H1 (cell line): ENCODE measurements around the gene DPM2. TPM values are rescaled to one million over a fixed set of nuclear protein-coding genes. Genes with fewer than 3 reads are reported as not detected.

Source experiments
- CTCF ChIA-PET: fragments of 300-600 bp; sonication (Branson Sonifier 250); formaldehyde crosslinking; loops from one replicate; lab custom pipeline; 2021; ENCODE audit not compliant: partially characterized antibody; lab: Charles Lee
- POLR2A ChIA-PET: fragments of 300-600 bp; sonication (Branson Sonifier 250); formaldehyde crosslinking; loops from one replicate; lab custom pipeline; 2021; ENCODE audit warnings: inconsistent platforms; ENCODE audit not compliant: partially characterized antibody; lab: Charles Lee
- DNase-seq, 2 experiments: peaks; one replicate each; pipeline versions ENCODE4 v3.0.0 to v3.0.0-alpha.2; 2010 to 2022; ENCODE audit warnings: low spot score in 2 of 2, low read depth in 1 of 2, mixed read lengths in 1 of 2
- FAIRE-seq: peaks from 2 replicates; lab custom pipeline; 2011; peaks lifted over from hg19 to GRCh38; lab: Jason Lieb, UNC
- H2AFZ ChIP-seq: 2 replicates; pipeline ENCODE4 v1.8.1; 2012; ENCODE audit warnings: low read length, inconsistent platforms
- H2AK5ac ChIP-seq: 2 replicates; pipeline ENCODE4 v1.6.1; 2013; ENCODE audit warnings: low read depth, low read length
- H2BK120ac ChIP-seq: replicated peaks from 2 replicates; pipeline ENCODE3; 2013; ENCODE audit warnings: low read depth, low read length, inconsistent platforms
- H2BK12ac ChIP-seq: 2 replicates; pipeline ENCODE4 v1.6.1; 2013; ENCODE audit warnings: low read depth, low read length
- H2BK15ac ChIP-seq: 2 replicates; pipeline ENCODE4 v1.6.1; 2013; ENCODE audit warnings: low read length
- H2BK20ac ChIP-seq: 2 replicates; pipeline ENCODE4 v1.6.1; 2013; ENCODE audit warnings: low read length
- H2BK5ac ChIP-seq: 2 replicates; pipeline ENCODE4 v1.6.1; 2013; ENCODE audit warnings: low read depth, low read length
- H3K14ac ChIP-seq: 2 replicates; pipeline ENCODE4 v1.6.1; 2013; ENCODE audit warnings: inconsistent platforms; ENCODE audit not compliant: insufficient read length
- H3K18ac ChIP-seq: 2 replicates; pipeline ENCODE4 v1.6.1; 2013; ENCODE audit warnings: low read length; ENCODE audit errors: extremely low read depth
- H3K23ac ChIP-seq: 2 replicates; pipeline ENCODE4 v1.6.1; 2013; ENCODE audit warnings: inconsistent platforms; ENCODE audit not compliant: insufficient read length
- H3K23me2 ChIP-seq: 2 replicates; pipeline ENCODE4 v1.6.1; 2013; ENCODE audit warnings: low read depth, low read length
- H3K27ac ChIP-seq: 2 replicates; pipeline ENCODE4 v1.6.1; 2011; ENCODE audit warnings: low read depth, low read length, inconsistent platforms
- H3K27me3 ChIP-seq, 4 experiments: replicated peaks in 1 of 4; 1 replicate in 1 of 4; 2 replicates in 3 of 4; pipeline versions ENCODE4 v1.6.1 to v1.8.1; 2011 to 2013; ENCODE audit warnings: low read length in 3 of 4, mild to moderate bottlenecking in 3 of 4, inconsistent platforms in 2 of 4, mixed read lengths in 2 of 4, moderate library complexity in 1 of 4; ENCODE audit not compliant: control insufficient read depth in 3 of 4, insufficient read depth in 3 of 4; ENCODE audit errors: extremely low read depth in 1 of 4
- H3K36me3 ChIP-seq, 4 experiments: 2 replicates each; pipeline versions ENCODE4 v1.6.1 to v1.8.1; 2011 to 2013; ENCODE audit warnings: mild to moderate bottlenecking in 4 of 4, low read length in 3 of 4, moderate library complexity in 2 of 4, control low read depth in 1 of 4, inconsistent platforms in 1 of 4; ENCODE audit not compliant: insufficient read depth in 4 of 4, control insufficient read depth in 2 of 4
- H3K4ac ChIP-seq: replicated peaks from 2 replicates; pipeline ENCODE3; 2013; ENCODE audit warnings: low read length, low read depth, mixed read lengths, inconsistent platforms; ENCODE audit not compliant: insufficient read length
- H3K4me1 ChIP-seq, 4 experiments: replicated peaks in 1 of 4; 1 replicate in 1 of 4; 2 replicates in 3 of 4; pipeline versions ENCODE4 v1.6.1 to v1.8.1; 2011 to 2013; ENCODE audit warnings: low read length in 3 of 4, inconsistent platforms in 2 of 4, mixed read lengths in 1 of 4; ENCODE audit not compliant: insufficient read depth in 4 of 4, control insufficient read depth in 3 of 4
- H3K4me2 ChIP-seq, 2 experiments: 2 replicates each; pipeline versions ENCODE4 v1.6.1 to v1.8.1; 2011 to 2013; ENCODE audit warnings: low read depth in 2 of 2, low read length in 2 of 2, control low read depth in 1 of 2, inconsistent platforms in 1 of 2, mild to moderate bottlenecking in 1 of 2; ENCODE audit not compliant: insufficient read depth in 1 of 2
- H3K4me3 ChIP-seq, 4 experiments: fragments of 200-600, 300-600 bp in 1 of 4; sonication (generic), shearing (Covaris generic), sonication (Bioruptor Twin) in 1 of 4; 2 replicates each; pipeline versions ENCODE4 v1.5.1 to v1.8.1; 2011 to 2016; ENCODE audit warnings: low read length in 4 of 4, low read depth in 3 of 4, control low read depth in 2 of 4, inconsistent platforms in 2 of 4, mild to moderate bottlenecking in 2 of 4, mixed read lengths in 1 of 4, moderate library complexity in 1 of 4; ENCODE audit not compliant: insufficient read depth in 2 of 4; ENCODE audit errors: extremely low read depth in 1 of 4
- H3K56ac ChIP-seq: replicated peaks from 2 replicates; pipeline ENCODE3; 2013; ENCODE audit warnings: low read depth, mild to moderate bottlenecking, mixed read lengths, low read length, inconsistent platforms; ENCODE audit not compliant: insufficient read length
- H3K79me1 ChIP-seq: 2 replicates; pipeline ENCODE4 v1.6.1; 2013; ENCODE audit warnings: low read depth, low read length, control low read depth
- H3K79me2 ChIP-seq, 2 experiments: 2 replicates each; pipeline versions ENCODE4 v1.6.1 to v1.8.1; 2012 to 2013; ENCODE audit warnings: low read length in 2 of 2, mild to moderate bottlenecking in 2 of 2, inconsistent platforms in 1 of 2; ENCODE audit not compliant: insufficient read depth in 2 of 2, control insufficient read depth in 1 of 2
- H3K9ac ChIP-seq, 4 experiments: replicated peaks in 1 of 4; 1 replicate in 1 of 4; 2 replicates in 3 of 4; pipeline versions ENCODE4 v1.6.1 to v1.8.1; 2011 to 2013; ENCODE audit warnings: low read depth in 3 of 4, low read length in 3 of 4, control low read depth in 2 of 4, mild to moderate bottlenecking in 2 of 4, moderate library complexity in 2 of 4, inconsistent platforms in 1 of 4; ENCODE audit errors: extremely low read depth in 1 of 4
- H3K9me3 ChIP-seq, 2 experiments: 2 replicates each; pipeline versions ENCODE4 v1.6.1 to v1.8.1; 2012 to 2013; ENCODE audit warnings: mild to moderate bottlenecking in 2 of 2, moderate library complexity in 2 of 2, control low read depth in 1 of 2, inconsistent platforms in 1 of 2, low read depth in 1 of 2, low read length in 1 of 2, mixed read lengths in 1 of 2; ENCODE audit not compliant: insufficient read depth in 2 of 2
- H4K20me1 ChIP-seq, 2 experiments: replicated peaks in 1 of 2; 2 replicates each; pipeline versions ENCODE3 to v1.8.1; 2011 to 2013; ENCODE audit warnings: inconsistent platforms in 2 of 2, low read length in 2 of 2, mild to moderate bottlenecking in 1 of 2; ENCODE audit not compliant: insufficient read depth in 2 of 2, control insufficient read depth in 1 of 2
- H4K5ac ChIP-seq: 2 replicates; pipeline ENCODE4 v1.6.1; 2013; ENCODE audit warnings: low read length, low read depth, mixed read lengths, inconsistent platforms; ENCODE audit not compliant: insufficient read length
- H4K8ac ChIP-seq: 2 replicates; pipeline ENCODE4 v1.8.0; 2013; ENCODE audit warnings: mild to moderate bottlenecking, moderate library complexity, low read length, inconsistent platforms; ENCODE audit not compliant: insufficient read depth; ENCODE audit errors: extremely low read depth
- H4K91ac ChIP-seq: replicated peaks from 2 replicates; pipeline ENCODE3; 2013; ENCODE audit warnings: low read length, mixed read lengths, inconsistent platforms; ENCODE audit not compliant: insufficient read length
- BACH1 ChIP-seq: IDR thresholded peaks from 2 replicates; pipeline ENCODE4 v1.6.1; 2012; ENCODE audit warnings: low read length, improper control_type of control experiment
- BCL11A ChIP-seq, 2 experiments: IDR thresholded peaks; one replicate each; pipeline ENCODE4 v1.6.1; 2011; ENCODE audit warnings: low read depth in 2 of 2, low read length in 2 of 2, mild to moderate bottlenecking in 2 of 2
- EP300 ChIP-seq, 2 experiments: IDR thresholded peaks; 1 replicate in 1 of 2; 2 replicates in 1 of 2; pipeline ENCODE4 v1.6.1; 2011 to 2012; ENCODE audit warnings: low read depth in 2 of 2, low read length in 2 of 2, mild to moderate bottlenecking in 2 of 2, borderline replicate concordance in 1 of 2, inconsistent platforms in 1 of 2, moderate library complexity in 1 of 2
- GTF2F1 ChIP-seq: IDR thresholded peaks from 2 replicates; pipeline ENCODE4 v1.6.1; 2012; ENCODE audit warnings: low read depth, low read length, improper control_type of control experiment, borderline replicate concordance
- HDAC6 ChIP-seq: IDR thresholded peaks from one replicate; pipeline ENCODE4 v1.7.1; 2012; ENCODE audit warnings: low read depth, mild to moderate bottlenecking, inconsistent platforms, low read length, moderate library complexity
- KDM4A ChIP-seq: IDR thresholded peaks from one replicate; pipeline ENCODE4 v1.7.1; 2012; ENCODE audit warnings: low read depth, mild to moderate bottlenecking, moderate library complexity, low read length, inconsistent platforms; ENCODE audit not compliant: severe bottlenecking
- NANOG ChIP-seq: IDR thresholded peaks from 2 replicates; pipeline ENCODE4 v1.6.1; 2011; ENCODE audit warnings: low read length, low read depth, mild to moderate bottlenecking, inconsistent platforms; ENCODE audit not compliant: insufficient read depth, poor library complexity, severe bottlenecking
- SIRT6 ChIP-seq: IDR thresholded peaks from one replicate; pipeline ENCODE4 v1.7.1; 2012; ENCODE audit warnings: low read length, inconsistent platforms
- TAF1 ChIP-seq: IDR thresholded peaks from 2 replicates; pipeline ENCODE4 v1.6.1; 2011; ENCODE audit warnings: mild to moderate bottlenecking, low read depth, low read length
- TAF7 ChIP-seq: optimal IDR thresholded peaks from 2 replicates; pipeline ENCODE3; 2011; ENCODE audit warnings: low read depth, mild to moderate bottlenecking, inconsistent platforms, low read length, moderate library complexity, borderline replicate concordance
- WGBS, 2 experiments: shearing (Covaris generic) in 1 of 2; methylation state at CpG; one replicate each; pipeline versions ENCODE4 v1.1.6 to v1.1.7; 2013 to 2015; ENCODE audit warnings: low lambda C conversion rate in 2 of 2, mixed read lengths in 2 of 2, inconsistent platforms in 1 of 2, low coverage in 1 of 2, missing lambda C conversion rate in 1 of 2; ENCODE audit not compliant: insufficient replicate concordance in 2 of 2, insufficient coverage in 1 of 2, insufficient read length in 1 of 2; ENCODE audit errors: extremely low coverage in 1 of 2, missing lambda C conversion rate in 1 of 2; 5-methylcytosine and 5-hydroxymethylcytosine counted together
- polyA plus RNA-seq, 7 experiments: library from polyadenylated mRNA; depleted of rRNA in 3 of 7; stranded (reverse) in 5 of 7; unstranded in 2 of 7; fragments of >200 nt in 5 of 7; fragments of 200-250 nt in 2 of 7; gene quantifications; 1 replicate in 5 of 7; 2 replicates in 1 of 7; 4 replicates in 1 of 7; pipeline versions ENCODE4 v1.2.1 to v1.2.3, GENCODE V29; 2011 to 2013; ENCODE audit warnings: missing spikeins in 2 of 7, mixed read lengths in 2 of 7
- total RNA-seq: library from RNA; stranded (reverse); fragmentation: NEBNext Ultra II Directional; extraction: Animal tissue kit (Norgen Biotek cat#: 25700); gene quantifications from 2 replicates; pipeline ENCODE4 v1.2.1, GENCODE V29; 2021
- TF ChIP-seq, protein P1 (sequence below): IDR thresholded peaks from 2 replicates; pipeline ENCODE4 v1.6.1; 2012; ENCODE audit warnings: inconsistent platforms

The DPM2 gene
- total and polyA plus RNA-seq, 2 of the 8 experiments (the other 6 are each of a cell fraction or from before 2014, with no cell fraction given) = 45.4 to 95.4 TPM

DNA sequence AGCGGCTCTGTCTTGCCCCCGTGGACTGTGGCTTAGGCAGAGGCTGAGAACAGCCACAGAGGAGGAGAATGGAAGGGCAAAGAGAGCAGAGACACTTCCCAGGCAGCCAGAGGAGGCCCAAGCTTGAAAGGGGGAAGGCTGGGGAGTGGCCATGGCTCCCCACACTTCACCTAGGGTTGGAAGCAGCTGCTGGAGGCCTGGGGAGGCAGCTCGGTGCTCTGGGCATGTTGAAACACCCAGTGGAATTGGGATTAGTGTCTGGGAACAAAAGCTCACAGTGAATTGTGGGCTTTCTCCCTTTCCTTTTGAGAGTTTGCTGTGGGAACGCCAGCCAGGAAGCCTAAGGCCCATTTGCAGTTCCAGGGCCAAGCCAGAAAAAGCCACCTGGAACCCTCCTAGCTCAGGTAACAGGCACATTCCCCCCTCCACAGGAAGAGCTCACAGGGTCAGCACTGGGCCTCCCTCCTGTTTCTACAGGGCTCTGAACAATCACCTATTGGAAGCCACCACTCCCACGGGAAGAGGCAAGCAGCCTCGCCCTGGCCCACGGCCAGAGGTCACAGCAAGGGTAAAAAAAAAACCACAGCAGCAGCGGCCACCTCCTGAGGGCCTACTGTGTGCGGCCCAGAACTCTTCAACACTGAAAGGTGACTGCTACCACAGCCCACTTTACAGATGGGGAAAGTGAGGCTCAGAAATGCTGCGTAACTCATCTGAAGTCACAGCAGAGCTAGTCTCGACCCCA is 22.9 kb upstream of the DPM2 start:
- no peak overlapping the region for H4K91ac ChIP-seq
- TF ChIP-seq BCL11A (IDR thresholded peaks at IDR 0.05; ENCODE audit: low read depth in 2 of 2, low read length in 2 of 2) (no peak), KDM4A (no peak), TAF7 (no peak), TAF1 (no peak), SIRT6 (no peak), BACH1 (no peak), NANOG (no peak), EP300 (IDR thresholded peaks at IDR 0.05; ENCODE audit: borderline replicate concordance in 1 of 2, low read depth in 2 of 2, low read length in 2 of 2) (no peak), HDAC6 (no peak), GTF2F1 (no peak)
- TF ChIP-seq, protein P1, sequence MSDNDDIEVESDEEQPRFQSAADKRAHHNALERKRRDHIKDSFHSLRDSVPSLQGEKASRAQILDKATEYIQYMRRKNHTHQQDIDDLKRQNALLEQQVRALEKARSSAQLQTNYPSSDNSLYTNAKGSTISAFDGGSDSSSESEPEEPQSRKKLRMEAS = no peak

More for the DNA sequence above, 22.9 kb upstream of the DPM2 start:
- peaks cover 0 to 95% of the 10 kb centered on the region in 2 experiments; a peak in 2 of 4 replicates for H3K79me2 ChIP-seq
- CTCF ChIA-PET = interaction anchor here (0.6 to 35.5 kb wide), 12 partner anchors 8 to 157 kb away, joined by 3 to 825 read pairs (median 6); no protein-coding TSS in a partner anchor
- H3K23ac ChIP-seq = no peak overlapping the region
- no peak overlapping the region for H2BK120ac ChIP-seq
- peaks cover 13 to 32% of the 10 kb centered on the region in 2 experiments for H4K20me1 ChIP-seq
- H2AK5ac ChIP-seq = no peak overlapping the region
- WGBS, 2 experiments = 83% methylated on average over 11 of the region's 11 CpGs; no CpG with 5 or more reads in 1 of the 2 experiments
- POLR2A ChIA-PET = interaction anchor here (0.5 to 3.0 kb wide), 6 partner anchors 9 to 54 kb away, joined by 3 to 16 read pairs (median 4); partner anchors contain the start of genes DPM2 and EEIG1
- no peaks in the 10 kb centered on the region for H3K9me3 ChIP-seq
- H3K18ac ChIP-seq = peak overlapping the region; percentile 19; the same call in 1 of the 2 replicates
- no peak overlapping the region for H3K14ac ChIP-seq
- 0 out of 2 replicates have a peak overlapping the region, but pooled peaks have one; percentile 50 for H2BK12ac ChIP-seq
- DNase-seq (no peak), FAIRE-seq (no peak)
- H3K27me3 ChIP-seq = no peaks in the 10 kb centered on the region
- peak overlapping the region; percentile 35; the same call in 1 of the 2 replicates for H2BK5ac ChIP-seq
- H3K36me3 ChIP-seq = no peaks in the 10 kb centered on the region
- no peak overlapping the region for H3K56ac ChIP-seq
- peaks cover 21% of the 10 kb centered on the region for H3K79me1 ChIP-seq
- H3K4me2 ChIP-seq = no peak overlapping the region
- no peak overlapping the region for H3K4me3 ChIP-seq
- H3K27ac ChIP-seq = no peak overlapping the region
- peaks cover 0 to 34% (median 12%) of the 10 kb centered on the region in 4 experiments; a peak in 5 of 7 replicates for H3K4me1 ChIP-seq
- H2BK15ac ChIP-seq = 0 out of 2 replicates have a peak overlapping the region, but pooled peaks have one; percentile 61
- no peaks in the 10 kb centered on the region for H3K23me2 ChIP-seq
- peak overlapping the region; percentile 80; the same call in 1 of the 2 replicates for H4K8ac ChIP-seq
- H3K4ac ChIP-seq = no peak overlapping the region
- H4K5ac ChIP-seq = peak overlapping the region; percentile 21
- H2AFZ ChIP-seq = no peak overlapping the region
- H2BK20ac ChIP-seq = no peak overlapping the region
- peak overlapping the region in 1 of 4 experiments; percentile 37; a peak in 2 of 7 replicates for H3K9ac ChIP-seq
